Stimulated activated CD8-positive, alpha-beta memory T cell treated with anti-CD3 and anti-CD28 coated beads, Interleukin-7, amount 100 ng/mL, for 1 hour (primary cell): ENCODE measurements around the gene ABCB9.
"Not testable (repeated sequence)": the region's sequence is repeated elsewhere in the genome, so short reads cannot be mapped to it uniquely, and the experiment has no call there.

Source experiments
- DNase-seq, 2 donors: peaks; one replicate each; pipeline ENCODE4 v3.0.0-alpha.2; 2020; ENCODE audit warnings: low read depth in 2 of 2

ABCB9 gene

DNA sequence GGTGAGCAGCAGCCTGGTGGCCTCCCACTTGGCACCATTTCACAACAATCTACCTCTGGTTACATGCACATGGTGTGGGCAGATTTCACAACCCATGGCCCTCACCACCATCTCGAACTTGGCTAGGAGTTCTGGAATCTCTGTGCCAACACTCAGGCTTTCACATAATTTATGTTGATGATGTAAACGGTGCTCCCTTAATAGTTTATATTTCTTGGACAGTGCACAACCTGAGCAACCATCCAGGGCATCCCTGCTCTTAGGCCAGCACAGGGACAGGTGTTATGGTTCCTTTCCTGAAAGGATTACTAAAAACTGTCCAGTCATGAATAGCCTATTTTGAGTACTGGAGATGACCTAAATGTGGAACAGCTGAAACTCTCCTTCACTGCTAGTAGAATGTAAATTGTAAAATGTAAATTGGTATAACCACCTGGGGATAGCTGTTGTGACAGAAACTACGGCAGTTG lies 28.6 kb downstream of the ABCB9 start:
- no peak for DNase-seq

DNA sequence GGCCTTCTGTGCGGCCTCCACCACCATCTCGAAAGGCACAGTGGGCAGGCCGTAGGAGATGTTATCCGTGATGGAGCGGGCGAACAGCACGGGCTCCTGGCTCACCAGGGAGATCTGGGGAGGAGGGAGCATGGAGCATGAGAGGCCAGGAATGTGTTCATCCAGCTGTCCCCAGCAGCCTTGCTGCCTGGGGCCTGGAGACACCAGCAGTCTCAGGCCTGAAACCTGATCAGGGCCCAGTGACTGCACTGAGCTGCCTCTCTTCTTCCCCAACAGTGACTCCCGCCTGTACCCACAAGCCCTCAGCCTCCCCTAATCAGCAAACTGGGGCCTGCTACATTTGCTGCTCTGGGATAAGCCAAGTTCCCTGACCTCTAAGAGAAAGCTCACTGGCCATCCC lies 30.9 kb downstream of the ABCB9 start:
- no peak for DNase-seq

DNA sequence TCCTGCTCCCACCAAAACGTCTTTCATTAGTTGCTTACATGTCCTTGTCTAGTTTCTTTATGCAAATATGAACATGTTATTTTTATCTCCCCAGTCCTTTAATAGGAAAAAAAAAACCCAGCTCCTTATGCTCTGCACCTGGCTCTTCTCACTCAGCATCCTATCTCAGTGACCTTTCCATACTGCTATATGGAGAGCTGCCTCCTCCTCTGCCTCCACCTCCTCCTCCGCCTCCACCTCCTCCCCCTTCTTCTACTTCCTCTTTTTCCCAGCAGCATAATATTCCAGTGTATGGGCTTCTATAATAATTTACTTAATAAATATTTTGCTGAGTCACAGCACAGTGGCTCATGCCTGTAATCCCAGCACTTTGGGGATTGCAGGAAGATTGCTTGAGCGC lies 31.5 kb downstream of the ABCB9 start:
- DNase-seq = no peak

DNA sequence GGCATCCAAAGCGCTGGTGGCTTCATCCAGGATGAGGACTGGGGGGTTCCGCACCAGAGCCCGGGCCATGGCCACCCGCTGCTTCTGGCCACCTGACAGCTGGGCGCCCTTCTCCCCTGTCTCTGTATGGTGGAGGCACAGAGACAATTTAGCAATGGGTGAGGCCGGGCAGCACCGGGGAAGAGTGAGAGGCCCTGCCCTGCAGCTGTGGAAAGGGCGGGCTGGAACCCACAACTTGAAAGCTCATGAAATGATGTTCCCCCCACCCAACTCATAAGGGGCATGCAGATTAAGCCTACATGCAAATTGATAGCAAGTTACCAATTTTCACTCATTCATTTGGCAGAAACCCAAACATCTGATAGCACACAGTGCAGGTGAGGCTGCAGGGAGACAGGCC lies 34.1 kb downstream of the ABCB9 start:
- no peak for DNase-seq

DNA sequence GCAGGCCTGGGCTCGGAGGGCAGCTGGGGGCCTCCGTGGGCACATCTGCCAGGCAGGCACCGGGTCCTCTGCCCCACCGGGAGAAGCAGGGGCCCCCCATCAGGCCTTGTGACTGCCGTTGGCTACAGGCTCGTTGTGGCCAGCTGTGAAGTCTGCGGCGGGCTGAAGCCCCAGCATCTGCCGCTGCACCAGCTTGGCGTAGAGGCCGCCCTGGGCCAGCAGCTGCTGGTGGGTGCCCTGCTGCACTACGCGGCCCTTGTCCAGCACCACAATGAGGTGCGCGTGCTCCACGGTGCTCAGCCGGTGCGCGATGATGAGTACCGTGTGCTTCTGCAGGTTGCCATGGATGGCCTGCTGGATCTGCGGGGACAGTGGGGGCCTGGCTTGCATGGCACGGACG lies 36.5 kb downstream of the ABCB9 start:
- no peak for DNase-seq

DNA sequence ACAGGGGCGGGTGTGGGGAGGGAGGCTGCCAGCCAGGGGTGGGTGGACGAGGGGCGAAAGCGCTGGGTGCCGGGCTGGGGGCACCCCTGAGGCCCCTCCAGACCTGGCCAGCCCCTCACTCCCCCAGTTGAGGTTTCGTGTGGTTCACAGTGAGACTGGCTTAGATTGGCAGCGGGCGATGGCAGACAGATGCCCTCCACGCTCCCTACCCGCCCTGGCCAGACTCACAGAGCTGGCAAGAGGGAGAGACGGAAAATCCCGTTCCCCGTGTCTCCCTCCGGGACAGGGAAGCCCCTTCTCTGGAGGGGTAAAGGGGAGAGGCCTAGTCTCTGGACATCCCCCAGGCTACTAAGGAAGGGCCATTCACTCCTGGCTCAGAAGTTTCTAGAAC lies 37.1 kb downstream of the ABCB9 start:
- DNase-seq = no peak

DNA sequence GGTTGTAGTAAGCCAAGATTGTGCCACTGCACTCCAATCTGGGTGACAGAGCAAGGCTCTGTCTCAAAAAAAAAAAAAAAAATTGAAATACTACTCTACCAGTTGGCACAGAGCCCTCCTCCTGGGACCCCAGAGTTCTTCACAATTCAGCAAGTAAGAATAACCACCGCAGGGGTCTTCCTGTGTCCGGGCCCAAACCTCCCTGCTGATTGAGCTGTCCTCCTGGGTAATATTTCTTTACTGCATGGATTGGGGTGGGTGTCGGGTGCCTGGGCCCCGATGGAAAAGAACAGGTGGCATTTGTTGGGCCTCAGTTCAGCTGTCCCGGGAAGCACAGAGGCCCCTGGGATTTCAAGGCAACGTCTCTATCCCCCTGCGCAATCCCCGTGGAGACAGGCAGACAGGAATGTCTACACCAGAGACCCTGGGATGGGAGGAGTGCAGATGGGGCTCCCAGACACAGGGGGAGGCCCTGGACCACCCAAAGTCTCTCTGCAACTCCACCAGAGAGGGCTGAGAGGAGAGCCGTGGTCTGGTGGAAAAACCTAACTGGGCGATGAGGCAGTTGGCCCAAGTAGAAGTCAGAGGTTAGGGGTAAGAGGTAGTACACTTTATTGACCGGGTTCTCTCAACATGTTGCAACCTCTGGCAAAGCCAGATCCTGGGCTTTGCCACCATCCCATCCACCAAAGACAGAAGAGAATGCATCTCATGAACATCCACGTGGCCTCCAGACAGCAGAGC lies 37.7 kb downstream of the ABCB9 start:
- no peak for DNase-seq

DNA sequence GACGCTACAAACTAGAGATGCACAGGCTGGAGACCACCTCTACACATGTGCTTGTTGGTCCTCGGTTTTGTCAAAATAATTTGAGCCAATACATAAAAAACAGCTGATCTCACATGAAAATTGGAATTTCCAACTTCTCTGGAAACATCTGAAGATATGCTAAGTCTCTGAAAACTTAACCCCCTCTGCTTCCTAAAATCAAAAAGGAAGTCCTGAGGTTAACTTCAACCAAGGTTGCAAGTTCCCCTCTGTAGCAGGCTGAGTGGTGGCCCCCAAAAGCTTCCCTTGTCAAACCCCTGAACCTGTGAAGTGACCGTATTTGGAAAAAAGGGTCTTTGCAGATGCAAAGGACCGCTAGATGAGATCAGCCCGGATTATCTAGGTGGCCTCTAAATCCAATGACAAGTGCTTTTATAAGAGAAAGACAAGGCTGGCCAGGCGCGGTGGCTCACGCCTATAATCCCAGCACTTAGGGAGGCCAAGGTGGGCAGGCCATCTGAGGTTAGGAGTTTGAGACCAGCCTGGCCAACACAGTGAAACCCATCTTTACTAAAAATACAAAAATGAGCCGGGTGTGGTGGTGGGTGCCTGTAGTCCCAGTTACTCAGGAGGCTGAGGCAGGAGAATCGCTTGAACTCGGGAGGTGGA lies 38.4 kb downstream of the ABCB9 start:
- no peak for DNase-seq

DNA sequence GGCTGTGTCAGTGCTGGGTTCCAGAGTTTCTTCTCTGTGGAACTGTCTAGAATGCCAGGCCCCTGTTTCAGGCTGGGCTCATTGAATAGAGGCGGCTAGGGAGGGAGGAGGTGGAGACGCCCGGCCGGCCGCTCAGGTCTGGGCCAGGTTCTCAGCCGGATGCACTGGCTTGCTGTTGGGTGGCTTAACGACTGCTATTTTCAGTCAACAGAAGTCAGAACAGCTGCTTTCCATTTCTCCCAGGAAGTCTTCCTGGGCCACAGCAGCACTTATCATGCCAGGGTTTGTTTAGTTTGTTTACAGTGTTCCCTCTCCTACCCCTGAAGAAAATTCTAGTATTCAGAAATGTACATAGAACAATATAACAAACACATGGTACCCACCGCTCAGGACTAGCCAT lies 44.3 kb downstream of the ABCB9 start:
- no peak for DNase-seq

DNA sequence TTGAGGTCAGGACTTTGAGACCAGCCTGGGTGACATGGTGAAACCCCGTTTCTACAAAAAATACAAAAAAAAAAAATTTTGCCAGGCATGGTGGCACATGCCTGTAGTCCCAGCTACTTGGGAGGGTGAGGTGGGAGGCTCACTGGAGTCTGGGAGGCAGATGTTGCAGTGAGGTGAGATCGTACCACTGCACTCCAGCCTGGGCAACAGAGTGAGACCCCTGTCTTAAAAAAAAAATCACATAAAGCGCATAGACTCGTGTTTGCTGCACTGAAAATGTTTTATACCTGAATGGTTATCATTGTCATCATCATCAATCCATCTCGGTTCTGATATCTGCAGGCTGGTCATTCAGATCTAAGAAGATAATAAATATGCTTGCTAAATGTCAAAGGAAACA lies 45.6 kb downstream of the ABCB9 start:
- no peak for DNase-seq

DNA sequence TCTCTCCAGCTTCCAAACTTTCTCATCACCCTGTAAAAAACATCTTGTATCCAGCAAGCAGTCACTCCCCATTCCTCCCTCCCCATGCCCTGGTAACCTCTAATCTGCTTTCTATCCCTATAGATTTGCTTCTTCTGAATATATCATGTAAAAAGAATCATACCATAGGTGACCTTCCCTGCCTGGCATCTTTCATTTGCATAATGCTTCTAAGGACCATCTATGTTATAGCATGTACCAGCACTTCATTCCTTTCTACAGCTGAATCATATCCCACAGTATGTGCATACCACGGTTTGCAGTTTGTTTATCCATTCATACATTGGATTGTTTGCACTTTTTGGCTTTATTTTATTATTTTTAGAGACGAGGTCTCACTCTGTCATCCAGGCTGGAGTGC lies 47.4 kb downstream of the ABCB9 start:
- DNase-seq = no peak

DNA sequence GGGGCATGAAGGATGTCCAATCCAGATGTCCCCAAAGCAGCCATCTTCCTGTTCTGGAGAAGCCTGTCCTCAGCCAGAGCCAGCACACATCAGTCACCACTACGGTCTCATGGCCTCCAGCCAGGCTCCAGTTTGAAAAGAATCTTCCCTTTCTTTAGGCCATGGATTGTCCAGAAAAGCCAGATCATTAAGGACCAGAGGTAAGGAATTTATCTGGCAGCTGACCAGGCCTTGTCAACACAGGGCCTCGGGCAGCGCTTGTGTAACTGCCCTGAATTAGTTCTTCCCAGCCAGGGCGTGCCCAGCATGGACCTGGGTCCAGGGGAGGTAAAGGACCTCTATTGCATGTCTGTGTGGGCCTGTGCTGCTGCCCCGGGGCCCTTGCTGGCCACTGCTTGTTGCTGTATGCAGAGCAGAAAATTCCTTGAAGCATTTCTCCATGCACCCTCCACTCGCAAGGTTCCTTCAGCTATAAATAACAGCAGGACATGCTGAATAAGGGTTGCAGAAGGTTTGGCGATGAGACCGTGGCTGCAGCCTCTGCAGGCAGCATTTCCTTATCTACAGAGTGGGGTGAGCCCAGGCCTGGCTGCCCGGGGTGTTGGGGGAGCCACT lies 48.6 kb downstream of the ABCB9 start:
- no peak for DNase-seq

DNA sequence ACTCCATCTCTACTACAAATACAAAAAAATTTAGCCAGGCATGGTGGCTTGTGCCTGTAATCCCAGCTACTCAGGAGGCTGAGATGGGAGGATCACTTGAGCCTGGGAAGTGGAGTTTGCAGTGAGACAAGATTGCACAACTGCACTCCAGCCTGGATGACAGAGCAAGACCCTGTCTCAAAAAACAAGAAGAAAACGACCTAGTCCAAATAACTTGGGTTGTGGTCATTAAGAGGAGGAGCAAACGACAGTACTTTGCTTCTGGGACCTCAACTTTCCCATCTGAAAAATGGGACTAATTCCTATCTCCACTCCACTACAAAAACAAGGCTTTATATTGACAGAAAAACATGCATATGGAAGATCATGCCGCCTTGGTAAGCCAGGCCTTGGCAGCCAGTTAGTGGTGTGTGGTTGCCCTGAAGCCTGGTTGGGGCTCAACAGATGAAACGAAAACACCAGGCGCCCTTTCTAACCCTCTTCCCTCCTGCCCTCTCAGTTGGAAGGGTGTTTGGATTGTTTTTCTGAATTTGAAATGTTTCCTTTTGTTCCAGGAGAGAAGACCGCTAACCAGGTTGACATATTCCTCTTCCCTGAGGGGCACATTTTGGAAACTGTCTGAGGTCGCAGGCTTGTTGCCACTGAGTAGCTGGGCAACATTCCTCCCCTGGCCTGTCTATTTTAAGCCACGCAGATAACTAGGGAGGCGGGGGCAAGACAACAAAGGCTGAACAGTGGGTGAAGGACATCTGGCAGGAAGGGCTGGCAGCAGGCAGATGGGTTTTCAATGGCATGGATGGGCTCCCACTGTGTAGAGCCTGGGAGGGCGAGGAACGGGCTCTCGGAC lies 56.6 kb downstream of the ABCB9 start:
- no peak for DNase-seq

DNA sequence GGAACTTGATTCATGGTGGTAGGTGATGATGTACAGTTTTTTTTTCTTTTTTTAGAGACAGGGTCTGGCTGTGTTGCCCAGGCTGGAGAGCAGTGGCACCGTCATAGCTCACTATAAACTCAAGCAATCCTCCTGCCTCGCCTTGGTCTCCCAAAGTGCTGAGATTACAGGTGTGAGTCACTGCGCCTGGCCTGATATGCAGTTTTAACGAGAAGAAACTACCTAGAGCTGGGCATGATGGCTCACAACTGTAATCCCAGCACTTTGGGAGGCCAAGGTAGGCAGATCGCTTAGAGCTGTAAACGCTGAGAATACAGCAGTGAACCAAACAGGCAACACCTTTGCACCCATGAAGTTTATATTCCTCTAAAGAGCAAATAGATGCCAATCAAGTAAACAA lies 57.3 kb downstream of the ABCB9 start:
- DNase-seq = no peak

DNA sequence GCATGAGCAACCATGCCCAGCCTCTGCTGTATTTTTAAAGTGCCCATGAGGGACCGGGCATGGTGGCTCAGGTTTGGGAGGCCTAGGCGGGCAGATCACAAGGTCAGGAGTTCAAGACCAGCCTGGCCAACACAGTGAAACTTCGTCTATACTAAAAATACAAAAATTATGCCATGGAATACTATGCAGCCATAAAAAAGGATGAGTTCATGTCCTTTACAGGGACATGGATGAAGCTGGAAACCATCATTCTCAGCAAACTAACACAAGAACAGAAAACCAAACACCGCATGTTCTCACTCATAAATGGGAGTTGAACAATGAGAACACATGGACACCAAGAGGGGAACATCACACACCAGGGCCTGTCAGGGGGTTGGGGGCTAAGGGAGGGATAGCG lies 61.0 kb downstream of the ABCB9 start:
- DNase-seq = not testable (repeated sequence)

DNA sequence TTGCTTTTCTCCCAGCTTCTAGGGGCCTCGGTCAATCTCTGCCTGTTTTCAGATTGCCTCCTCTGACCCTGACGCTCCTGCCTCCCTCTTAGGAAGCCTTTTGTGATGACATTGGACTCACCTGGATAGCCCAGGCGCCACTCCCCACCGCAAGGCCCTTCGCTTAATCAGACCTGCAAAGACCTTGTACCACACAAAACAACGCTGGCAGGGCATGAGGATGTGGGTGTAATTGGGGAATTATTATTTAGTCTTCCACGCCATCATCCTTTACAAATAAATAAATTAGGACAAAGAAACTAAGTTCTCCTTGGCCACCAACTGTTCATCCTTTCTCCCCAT lies 62.6 kb downstream of the ABCB9 start:
- DNase-seq = no peak

DNA sequence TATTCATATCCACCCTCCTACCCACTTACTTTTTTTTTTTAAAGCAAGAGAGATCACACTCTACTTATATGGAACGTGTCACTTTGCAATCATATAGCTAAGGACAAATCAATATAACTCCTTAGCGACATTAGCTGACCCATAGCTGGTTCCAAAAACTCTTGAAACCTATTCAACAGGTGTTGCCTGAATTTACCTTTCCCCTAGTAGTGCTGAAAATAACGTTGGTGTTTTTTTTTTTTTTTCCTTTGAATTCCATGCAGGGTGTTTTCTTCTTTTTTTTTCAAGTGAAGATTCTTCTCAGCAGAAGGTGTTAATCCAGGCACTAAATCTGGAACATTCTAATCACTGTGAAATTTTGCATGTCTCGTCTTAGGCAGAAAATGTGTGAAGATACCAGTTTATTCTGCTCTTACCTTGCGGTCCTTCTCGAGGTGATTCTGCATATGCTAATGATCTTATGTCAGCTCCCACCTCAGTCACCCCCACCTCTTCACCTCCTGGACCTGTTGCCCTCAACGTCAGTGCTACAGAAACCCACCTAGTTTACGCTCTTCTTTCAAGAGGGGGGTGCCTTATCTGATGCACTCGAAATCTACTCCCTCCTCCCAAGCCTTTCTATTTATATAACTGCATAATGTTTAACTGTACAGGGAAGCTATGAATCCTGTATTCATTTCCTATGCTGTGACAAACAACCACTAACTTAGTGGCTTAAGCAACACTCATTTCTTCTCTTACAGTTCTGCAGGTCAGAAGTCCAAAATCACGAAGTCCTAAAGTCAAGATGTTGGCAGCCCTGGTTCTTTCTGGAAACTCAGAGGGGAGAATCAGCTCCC lies 63.2 kb downstream of the ABCB9 start:
- DNase-seq = no peak

DNA sequence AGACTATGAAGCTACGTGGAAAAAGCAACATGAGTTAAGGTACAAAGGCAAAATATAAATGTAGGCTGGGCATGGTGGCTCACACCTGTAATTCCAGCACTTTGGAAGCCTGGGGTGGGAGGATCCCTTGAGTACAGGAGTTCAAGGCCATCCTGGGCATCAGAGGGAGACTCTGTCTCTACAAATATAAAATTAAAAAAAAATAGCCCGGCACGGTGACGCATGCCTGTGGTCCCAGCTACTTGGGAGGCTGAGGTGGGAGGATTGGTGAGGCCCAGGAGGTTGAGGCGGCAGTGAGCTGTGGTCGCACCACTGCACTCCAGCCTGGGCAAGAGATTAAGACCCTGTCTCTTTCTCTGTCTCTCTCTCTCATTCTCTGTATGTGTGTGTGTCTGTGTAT lies 66.4 kb downstream of the ABCB9 start:
- no peak for DNase-seq

DNA sequence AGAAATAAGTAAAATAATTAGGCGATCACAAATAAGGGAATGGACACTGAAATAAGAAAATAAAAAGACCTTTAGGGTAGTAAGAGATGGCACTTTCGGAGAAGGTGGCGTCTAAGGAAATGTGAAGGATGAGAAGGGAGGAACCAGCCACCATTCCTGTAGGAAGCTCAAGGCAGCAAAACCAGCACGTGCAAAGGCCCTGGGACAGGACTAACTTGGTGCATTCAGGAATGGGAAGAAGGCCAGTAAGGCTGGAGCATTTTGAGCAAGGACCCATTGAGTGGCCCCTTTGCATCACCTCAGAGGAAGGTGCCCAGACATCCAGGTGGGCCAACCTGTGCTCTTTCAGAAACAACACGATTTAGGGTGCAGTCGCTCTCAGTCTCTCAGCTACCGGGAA lies 69.6 kb downstream of the ABCB9 start:
- DNase-seq = no peak

DNA sequence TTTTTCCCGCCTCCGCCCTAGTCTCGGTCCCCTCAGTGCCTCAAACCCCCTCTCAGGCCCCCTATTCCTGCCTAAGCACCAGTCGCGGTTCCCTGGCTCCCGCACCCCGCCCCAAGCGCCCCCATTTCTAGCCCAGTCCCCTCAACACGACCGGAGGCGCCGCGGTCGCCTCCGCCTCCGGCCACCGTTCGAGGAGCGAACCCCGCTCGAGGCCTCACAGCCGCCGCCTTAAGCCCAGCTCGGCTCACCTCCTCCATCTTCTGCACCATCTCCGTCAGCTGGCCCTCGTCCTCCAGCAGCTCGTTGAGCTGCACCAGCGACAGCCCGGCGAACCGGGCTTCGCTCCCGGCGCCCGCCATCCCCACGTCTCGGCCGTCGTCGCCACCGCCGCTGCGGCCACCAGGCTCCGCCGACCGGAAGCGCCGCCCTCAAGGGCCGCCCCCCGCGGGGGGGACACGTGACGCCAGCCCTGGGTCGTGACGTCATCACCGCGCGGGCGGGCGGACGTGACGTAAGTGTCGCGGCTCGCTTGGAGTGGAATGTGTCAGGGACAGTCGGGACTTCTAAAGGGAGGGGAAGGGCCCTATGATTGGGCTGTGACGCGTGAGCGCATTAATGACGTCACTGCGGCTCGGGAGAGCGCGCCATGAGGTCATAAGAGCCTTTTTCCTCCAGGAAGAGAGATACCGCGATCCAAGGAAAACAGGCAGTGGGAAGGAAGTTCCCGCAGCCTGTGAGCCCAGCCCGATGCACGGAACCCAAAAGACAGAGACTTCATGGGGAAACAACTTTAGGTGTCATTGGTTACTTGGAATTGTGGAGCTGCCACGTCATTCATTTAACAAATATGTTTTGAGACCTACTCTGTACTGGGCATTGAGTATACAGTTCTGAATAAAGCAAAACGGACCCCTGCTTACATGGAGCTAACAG lies 70.3 kb downstream of the ABCB9 start, which contains the start of gene VPS37B:
Gene VPS37B (minus strand): TSS at position 421 of the 933 bp plus-strand sequence. CDS start 62 bp downstream, at position 359.
- DNase-seq = peak; percentile 78 to 79
